GM12878 (cell line): ENCODE data around the gene BAAT.

ENCODE experiments used
- BACH1 ChIP-seq: fragments of 450-650 bp; IDR thresholded peaks from 2 replicates; pipeline ENCODE4 v1.6.1; 2017; ENCODE audit warnings: mild to moderate bottlenecking, borderline replicate concordance
- BCL11A ChIP-seq: IDR thresholded peaks from 2 replicates; pipeline ENCODE4 v1.6.1; 2011; ENCODE audit warnings: low read depth, low read length
- BRCA1 ChIP-seq: IDR thresholded peaks from 2 replicates; pipeline ENCODE4 v1.6.1; 2011; ENCODE audit warnings: low read depth, low read length, improper control_type of control experiment
- CTCF ChIP-seq, 3 experiments: IDR thresholded peaks in 2 of 3; conservative IDR thresholded peaks in 1 of 3; 2 replicates each; pipeline ENCODE4 v1.5.1; 2011; ENCODE audit warnings: low read depth in 3 of 3, low read length in 3 of 3, mild to moderate bottlenecking in 3 of 3, control low read depth in 2 of 3, moderate library complexity in 2 of 3, inconsistent platforms in 1 of 3, mixed read lengths in 1 of 3; ENCODE audit not compliant: control insufficient read depth in 2 of 3, insufficient read depth in 1 of 3; ENCODE audit errors: extremely low read depth in 1 of 3
- EGR1 ChIP-seq, 2 experiments: IDR thresholded peaks; 1 replicate in 1 of 2; 2 replicates in 1 of 2; pipeline ENCODE4 v1.6.1; 2011 to 2012; ENCODE audit warnings: low read depth in 2 of 2, low read length in 2 of 2, borderline replicate concordance in 1 of 2, mild to moderate bottlenecking in 1 of 2, moderate library complexity in 1 of 2
- EZH2 ChIP-seq: IDR thresholded peaks from 2 replicates; pipeline ENCODE4 v1.6.1; 2012; ENCODE audit warnings: low read depth, mild to moderate bottlenecking, control low read depth, inconsistent platforms, low read length, borderline replicate concordance; ENCODE audit not compliant: control insufficient read depth
- MEF2A ChIP-seq: IDR thresholded peaks from 2 replicates; pipeline ENCODE4 v1.6.1; 2011; ENCODE audit warnings: low read depth, mild to moderate bottlenecking, low read length, moderate library complexity; ENCODE audit not compliant: insufficient read depth
- MXI1 ChIP-seq: fragments of 150-350 bp; IDR thresholded peaks from 2 replicates; pipeline ENCODE4 v1.6.1; 2011; ENCODE audit warnings: low read depth, mild to moderate bottlenecking, inconsistent platforms, low read length, improper control_type of control experiment
- YY1 ChIP-seq: IDR thresholded peaks from 2 replicates; pipeline ENCODE4 v1.6.1; 2011; ENCODE audit warnings: low read depth, mild to moderate bottlenecking, low read length

DNA sequence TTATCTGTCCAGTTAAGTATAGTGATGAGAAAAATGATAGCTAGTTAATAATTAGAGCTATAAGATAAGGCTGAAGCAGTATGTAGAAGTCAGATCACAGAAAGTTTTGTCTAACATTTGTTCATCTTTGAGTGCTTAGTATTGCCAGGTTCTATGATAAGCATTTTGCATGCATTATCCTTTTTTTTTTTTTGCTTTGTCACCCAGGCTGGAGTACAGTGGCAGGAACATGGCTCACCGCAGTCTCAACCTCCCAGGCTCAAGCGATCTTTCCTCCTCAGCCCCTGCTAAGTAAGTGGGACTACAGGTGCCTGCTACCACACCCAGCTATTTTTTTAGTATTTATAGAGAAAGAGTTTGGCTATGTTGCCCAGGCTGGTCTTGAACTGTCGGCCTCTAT is 17.5 kb downstream of the BAAT start:
- TF ChIP-seq EZH2 (no peak), MEF2A (no peak), CTCF (IDR thresholded peaks at IDR 0.05 in 2 of 3, conservative IDR thresholded peaks at IDR 0.05 in 1 of 3; ENCODE audit: control insufficient read depth in 2 of 3, extremely low read depth in 1 of 3, insufficient read depth in 1 of 3, low read depth in 3 of 3, low read length in 3 of 3) (no peak), BACH1 (no peak), BRCA1 (no peak), MXI1 (no peak), BCL11A (no peak), YY1 (no peak), EGR1 (IDR thresholded peaks at IDR 0.05; ENCODE audit: borderline replicate concordance in 1 of 2, low read depth in 2 of 2, low read length in 2 of 2) (no peak)
